Measurements from ENCODE around the gene PHYHD1. TPM values are rescaled to one million over a fixed set of nuclear protein-coding genes. Genes with fewer than 3 reads are reported as not detected.

Gene PHYHD1
- total RNA-seq, 4 donors from 2014 or later, result 9.5 to 39.3 (median 30.3) TPM

GRCh38 chr9:128921881-128922763 is 1.3 kb downstream of the PHYHD1 start:
- peaks cover 0 to 5% of the 10 kb centered on the region in 2 donors for H3K36me3 ChIP-seq
- H3K27me3 ChIP-seq, result no peaks in the 10 kb centered on the region
- no peaks in the 10 kb centered on the region for H3K9me3 ChIP-seq
- in situ Hi-C loops (cut with MboI; ENCODE audit: low sequenced_read_pairs in 4 of 4), result no loop called here
- TF ChIP-seq, protein P1, sequence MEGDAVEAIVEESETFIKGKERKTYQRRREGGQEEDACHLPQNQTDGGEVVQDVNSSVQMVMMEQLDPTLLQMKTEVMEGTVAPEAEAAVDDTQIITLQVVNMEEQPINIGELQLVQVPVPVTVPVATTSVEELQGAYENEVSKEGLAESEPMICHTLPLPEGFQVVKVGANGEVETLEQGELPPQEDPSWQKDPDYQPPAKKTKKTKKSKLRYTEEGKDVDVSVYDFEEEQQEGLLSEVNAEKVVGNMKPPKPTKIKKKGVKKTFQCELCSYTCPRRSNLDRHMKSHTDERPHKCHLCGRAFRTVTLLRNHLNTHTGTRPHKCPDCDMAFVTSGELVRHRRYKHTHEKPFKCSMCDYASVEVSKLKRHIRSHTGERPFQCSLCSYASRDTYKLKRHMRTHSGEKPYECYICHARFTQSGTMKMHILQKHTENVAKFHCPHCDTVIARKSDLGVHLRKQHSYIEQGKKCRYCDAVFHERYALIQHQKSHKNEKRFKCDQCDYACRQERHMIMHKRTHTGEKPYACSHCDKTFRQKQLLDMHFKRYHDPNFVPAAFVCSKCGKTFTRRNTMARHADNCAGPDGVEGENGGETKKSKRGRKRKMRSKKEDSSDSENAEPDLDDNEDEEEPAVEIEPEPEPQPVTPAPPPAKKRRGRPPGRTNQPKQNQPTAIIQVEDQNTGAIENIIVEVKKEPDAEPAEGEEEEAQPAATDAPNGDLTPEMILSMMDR (IDR thresholded peaks at IDR 0.05 in 4 of 5, conservative IDR thresholded peaks at IDR 0.05 in 1 of 5), result peak in 1 of 5 experiments; percentile 17
- TF ChIP-seq POLR2A (IDR thresholded peaks at IDR 0.05), result no peak
- H3K27ac ChIP-seq, result peak overlapping the region; percentile 81 to 85 (median 83)
- H3K4me1 ChIP-seq, result peaks cover 44 to 47% of the 10 kb centered on the region in 2 donors
- intact Hi-C loops (cut with DNase I; ENCODE audit: low total_unique reads), result no loop called here
- H3K4me3 ChIP-seq, result peak overlapping the region; percentile 42 to 63 (median 54)
- DNase-seq, result peak; percentile 30 to 37
- peak; percentile 11 to 39 for ATAC-seq

DNA sequence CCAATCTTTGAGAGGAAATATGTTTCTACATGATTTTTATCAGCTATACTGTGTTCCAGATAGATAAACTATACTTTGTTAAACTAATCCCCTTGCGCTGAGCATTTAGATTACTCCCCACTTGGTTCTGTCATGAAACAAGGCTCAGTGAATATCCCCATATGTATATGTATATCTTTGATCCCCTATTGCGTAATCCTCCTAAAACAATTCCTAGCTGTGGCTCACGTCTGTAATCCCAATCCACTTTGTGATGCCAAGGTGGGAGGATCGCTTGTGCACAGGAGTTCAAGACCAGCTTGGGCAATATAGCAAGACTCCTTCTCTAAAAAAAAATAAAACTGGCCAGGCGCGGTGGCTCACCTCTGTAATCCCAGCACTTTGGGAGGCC is 2.7 kb downstream of the PHYHD1 start:
- Histone ChIP-seq H3K4me3 (no peak overlapping the region), H3K27me3 (no peaks in the 10 kb centered on the region), H3K36me3 (no peaks in the 10 kb centered on the region), H3K27ac (peak overlapping the region in 3 of 4 donors; percentile 9 to 85 (median 83)), H3K9me3 (no peaks in the 10 kb centered on the region), H3K4me1 (peaks cover 39 to 43% of the 10 kb centered on the region in 2 donors)
- TF ChIP-seq POLR2A (IDR thresholded peaks at IDR 0.05), result no peak
- TF ChIP-seq, protein P1 (IDR thresholded peaks at IDR 0.05 in 4 of 5, conservative IDR thresholded peaks at IDR 0.05 in 1 of 5), result no peak
- in situ Hi-C loops (cut with MboI; ENCODE audit: low sequenced_read_pairs in 4 of 4) (no loop called here), intact Hi-C loops (cut with DNase I; ENCODE audit: low total_unique reads) (no loop called here)
- DNase-seq (no peak), ATAC-seq (no peak)

DNA sequence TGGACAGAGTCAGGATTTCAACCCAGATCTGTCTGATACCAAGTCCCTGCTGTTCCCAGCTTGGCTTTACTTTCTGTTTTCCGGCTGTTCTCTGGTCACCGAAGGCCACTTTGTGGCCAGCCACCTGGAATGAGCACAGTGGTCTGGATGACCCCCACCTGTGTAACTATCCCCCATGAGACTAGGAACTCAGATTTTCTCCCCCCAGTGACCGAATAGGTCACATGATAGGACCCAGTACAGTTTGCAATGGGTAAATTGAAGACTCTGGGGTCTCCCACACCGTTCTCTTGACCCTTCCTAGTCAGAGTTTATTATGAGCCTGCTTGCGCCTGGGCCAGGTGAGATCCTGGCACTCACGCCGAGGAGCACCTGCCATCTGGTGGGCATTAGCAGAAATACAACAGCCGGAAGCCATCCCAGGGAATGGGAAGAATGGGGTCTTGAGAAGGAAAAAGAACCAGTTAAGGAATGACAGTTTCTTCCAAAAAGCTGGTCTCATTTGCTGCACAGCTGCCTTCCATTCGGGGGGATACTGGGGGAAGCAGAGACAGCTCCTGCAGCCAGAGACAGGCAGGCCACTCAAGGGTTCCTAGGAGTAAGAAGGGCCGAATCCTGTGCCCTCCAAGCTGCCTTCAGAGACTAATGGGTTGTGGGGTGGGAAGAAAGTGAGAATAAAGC is 7.1 kb downstream of the PHYHD1 start:
- H3K4me3 ChIP-seq, result no peak overlapping the region
- no peaks in the 10 kb centered on the region for H3K36me3 ChIP-seq
- peak overlapping the region in 3 of 4 donors; percentile 32 to 44 (median 33) for H3K27ac ChIP-seq
- peaks cover 7 to 10% of the 10 kb centered on the region in 2 donors for H3K4me1 ChIP-seq
- no peak for TF ChIP-seq POLR2A (IDR thresholded peaks at IDR 0.05)
- TF ChIP-seq, protein P1 (IDR thresholded peaks at IDR 0.05 in 4 of 5, conservative IDR thresholded peaks at IDR 0.05 in 1 of 5), result peak; percentile 75 to 93 (median 91)
- intact Hi-C loops (cut with DNase I; ENCODE audit: low total_unique reads), result loop anchor here (1.0 kb wide), 2 partner anchors 65 to 76 kb away; no protein-coding TSS in a partner anchor
- ATAC-seq (peak; percentile 68 to 81), DNase-seq (peak in 1 of 2 donors; percentile 50)
- no peaks in the 10 kb centered on the region for H3K27me3 ChIP-seq
- H3K9me3 ChIP-seq, result no peaks in the 10 kb centered on the region
- in situ Hi-C loops (cut with MboI; ENCODE audit: low sequenced_read_pairs in 4 of 4), result loop anchor here (5.0 kb wide), 2 partner anchors 66 to 71 kb away; no protein-coding TSS in a partner anchor

DNA sequence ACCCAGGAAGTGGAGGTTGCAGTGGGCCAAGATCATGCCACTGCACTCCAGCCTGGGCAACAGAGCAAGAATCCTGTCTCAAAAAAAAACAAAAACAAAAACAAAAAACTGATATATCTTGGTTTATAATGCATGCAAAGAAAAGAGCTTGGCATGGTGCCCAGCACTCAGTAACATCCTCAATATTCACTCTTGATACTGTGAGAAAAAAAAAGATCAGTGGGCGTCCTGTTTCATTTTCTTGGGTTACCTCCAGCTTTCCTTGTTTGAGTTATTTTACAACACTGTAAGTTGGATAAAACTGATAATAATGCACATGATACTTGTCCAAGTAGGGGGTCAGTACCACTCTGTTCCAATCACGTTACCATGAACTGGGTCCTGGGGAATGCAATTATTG is 7.8 kb downstream of the PHYHD1 start:
- Histone ChIP-seq H3K9me3 (no peaks in the 10 kb centered on the region), H3K4me1 (peaks cover 7% of the 10 kb centered on the region in 2 donors), H3K4me3 (no peak overlapping the region), H3K27ac (no peak overlapping the region), H3K27me3 (no peaks in the 10 kb centered on the region), H3K36me3 (no peaks in the 10 kb centered on the region)
- intact Hi-C loops (cut with DNase I; ENCODE audit: low total_unique reads), result loop anchor here (1.0 kb wide), 2 partner anchors 65 to 76 kb away; no protein-coding TSS in a partner anchor
- DNase-seq, result no peak
- in situ Hi-C loops (cut with MboI; ENCODE audit: low sequenced_read_pairs in 4 of 4), result loop anchor here (5.0 kb wide), 2 partner anchors 66 to 71 kb away; no protein-coding TSS in a partner anchor
- ATAC-seq, result no peak
- TF ChIP-seq, protein P1 (IDR thresholded peaks at IDR 0.05 in 4 of 5, conservative IDR thresholded peaks at IDR 0.05 in 1 of 5), result no peak
- TF ChIP-seq POLR2A (IDR thresholded peaks at IDR 0.05), result no peak
